OCI-LY7 (cell line): ENCODE measurements around the gene DUS1L.

Source experiments
- EZH2phosphoT487 ChIP-seq: fragments of 200-600 bp; sonication (generic); IDR thresholded peaks from 2 replicates; pipeline ENCODE4 v1.6.1; 2018; ENCODE audit warnings: low read depth, borderline replicate concordance, mild to moderate bottlenecking, mixed run types, antibody characterized with exemption, low read length, moderate library complexity, mixed read lengths
- TF ChIP-seq, protein P1 (sequence below): fragments of 200-600 bp; sonication (generic); conservative IDR thresholded peaks from 2 replicates; pipeline ENCODE4 v1.5.1; 2014; ENCODE audit warnings: mild to moderate bottlenecking, antibody characterized with exemption, low read length, moderate library complexity, mixed read lengths

DNA sequence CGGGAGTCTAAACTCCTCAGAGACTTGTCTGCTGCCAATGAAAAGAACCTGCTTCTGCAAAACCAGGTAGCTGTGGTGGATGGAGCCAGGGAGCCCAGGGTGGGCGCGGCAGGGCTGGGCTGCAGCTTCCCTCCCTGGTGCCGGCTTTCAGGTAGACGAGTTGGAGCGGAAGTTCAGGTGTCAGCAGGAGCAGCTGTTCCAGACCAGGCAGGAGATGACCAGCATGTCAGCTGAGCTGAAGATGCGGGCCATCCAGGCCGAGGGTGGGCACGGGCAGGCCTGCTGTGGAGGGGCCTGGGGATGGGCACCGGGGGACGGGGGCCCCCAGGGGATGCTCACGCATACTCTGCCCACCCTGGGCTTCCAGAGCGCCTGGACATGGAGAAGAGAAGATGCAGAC, 37.4 kb downstream of the DUS1L start:
- TF ChIP-seq, protein P1, sequence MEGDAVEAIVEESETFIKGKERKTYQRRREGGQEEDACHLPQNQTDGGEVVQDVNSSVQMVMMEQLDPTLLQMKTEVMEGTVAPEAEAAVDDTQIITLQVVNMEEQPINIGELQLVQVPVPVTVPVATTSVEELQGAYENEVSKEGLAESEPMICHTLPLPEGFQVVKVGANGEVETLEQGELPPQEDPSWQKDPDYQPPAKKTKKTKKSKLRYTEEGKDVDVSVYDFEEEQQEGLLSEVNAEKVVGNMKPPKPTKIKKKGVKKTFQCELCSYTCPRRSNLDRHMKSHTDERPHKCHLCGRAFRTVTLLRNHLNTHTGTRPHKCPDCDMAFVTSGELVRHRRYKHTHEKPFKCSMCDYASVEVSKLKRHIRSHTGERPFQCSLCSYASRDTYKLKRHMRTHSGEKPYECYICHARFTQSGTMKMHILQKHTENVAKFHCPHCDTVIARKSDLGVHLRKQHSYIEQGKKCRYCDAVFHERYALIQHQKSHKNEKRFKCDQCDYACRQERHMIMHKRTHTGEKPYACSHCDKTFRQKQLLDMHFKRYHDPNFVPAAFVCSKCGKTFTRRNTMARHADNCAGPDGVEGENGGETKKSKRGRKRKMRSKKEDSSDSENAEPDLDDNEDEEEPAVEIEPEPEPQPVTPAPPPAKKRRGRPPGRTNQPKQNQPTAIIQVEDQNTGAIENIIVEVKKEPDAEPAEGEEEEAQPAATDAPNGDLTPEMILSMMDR = no peak
- no peak for TF ChIP-seq EZH2phosphoT487
